T-helper 2 cell treated with Interferon-gamma antibody and Interleukin-4, amounts not matched to agents 100 ng/mL and 5 ng/mL, for 36 hours (primary cell): ENCODE measurements around the gene RAP1GAP. TPM values are rescaled to one million over a fixed set of nuclear protein-coding genes. Genes with fewer than 3 reads are reported as not detected.

ENCODE experiments used
- intact Hi-C: fragments of 100-400 bp; cut with micrococcal nuclease; formaldehyde crosslinking; loops from one replicate; pipeline ENCODE4 v1.15.1; 2023
- total RNA-seq: library from RNA; stranded (reverse); gene quantifications from 2 replicates; pipeline ENCODE4 v1.2.3, GENCODE V29; 2022

RAP1GAP gene
- total RNA-seq, 1 donor from 2014 or later = 0.09 TPM

- intact Hi-C loops = no loop called here
Measured at GRCh38 chr1:21630571-21631343, 38.4 kb downstream of the RAP1GAP start.

- intact Hi-C loops = no loop called here
Measured at GRCh38 chr1:21629971-21630370, 39.2 kb downstream of the RAP1GAP start.

- intact Hi-C loops = no loop called here
Measured at GRCh38 chr1:21628798-21629393, 40.3 kb downstream of the RAP1GAP start.

- intact Hi-C loops = no loop called here
Measured at GRCh38 chr1:21626921-21627339, 42.2 kb downstream of the RAP1GAP start.

GRCh38 chr1:21625390-21626190 lies 43.6 kb downstream of the RAP1GAP start:
- intact Hi-C loops = no loop called here

- intact Hi-C loops = no loop called here
Measured at GRCh38 chr1:21624571-21625389, 44.4 kb downstream of the RAP1GAP start.

GRCh38 chr1:21623410-21623961 lies 45.7 kb downstream of the RAP1GAP start:
- intact Hi-C loops = no loop called here

GRCh38 chr1:21622466-21623315 lies 46.5 kb downstream of the RAP1GAP start:
- intact Hi-C loops = no loop called here

- intact Hi-C loops = no loop called here
Measured at GRCh38 chr1:21621761-21622436, 47.3 kb downstream of the RAP1GAP start.

- intact Hi-C loops = no loop called here
Measured at GRCh38 chr1:21621051-21621450, 48.1 kb downstream of the RAP1GAP start.

GRCh38 chr1:21620496-21620895 lies 48.7 kb downstream of the RAP1GAP start:
- intact Hi-C loops = no loop called here

GRCh38 chr1:21620011-21620410 lies 49.1 kb downstream of the RAP1GAP start:
- intact Hi-C loops = no loop called here

GRCh38 chr1:21619375-21619947 lies 49.7 kb downstream of the RAP1GAP start:
- intact Hi-C loops = no loop called here

GRCh38 chr1:21618561-21619374 lies 50.4 kb downstream of the RAP1GAP start:
- intact Hi-C loops = no loop called here

- intact Hi-C loops = no loop called here
Measured at GRCh38 chr1:21618059-21618458, 51.1 kb downstream of the RAP1GAP start.

- intact Hi-C loops = no loop called here
Measured at GRCh38 chr1:21617126-21617738, 51.9 kb downstream of the RAP1GAP start.

- intact Hi-C loops = no loop called here
Measured at GRCh38 chr1:21616372-21616771, 52.8 kb downstream of the RAP1GAP start.
